DMS153 (cell line): ENCODE data around the gene CDKAL1.

Experiments
- DNase-seq: peaks from one replicate; lab custom pipeline; 2025; lab: John Stamatoyannopoulos, UW

The CDKAL1 gene

GRCh38 chr6:21107796-21108195 lies 573.5 kb downstream of the CDKAL1 start:
- DNase-seq, result no peak

DNA sequence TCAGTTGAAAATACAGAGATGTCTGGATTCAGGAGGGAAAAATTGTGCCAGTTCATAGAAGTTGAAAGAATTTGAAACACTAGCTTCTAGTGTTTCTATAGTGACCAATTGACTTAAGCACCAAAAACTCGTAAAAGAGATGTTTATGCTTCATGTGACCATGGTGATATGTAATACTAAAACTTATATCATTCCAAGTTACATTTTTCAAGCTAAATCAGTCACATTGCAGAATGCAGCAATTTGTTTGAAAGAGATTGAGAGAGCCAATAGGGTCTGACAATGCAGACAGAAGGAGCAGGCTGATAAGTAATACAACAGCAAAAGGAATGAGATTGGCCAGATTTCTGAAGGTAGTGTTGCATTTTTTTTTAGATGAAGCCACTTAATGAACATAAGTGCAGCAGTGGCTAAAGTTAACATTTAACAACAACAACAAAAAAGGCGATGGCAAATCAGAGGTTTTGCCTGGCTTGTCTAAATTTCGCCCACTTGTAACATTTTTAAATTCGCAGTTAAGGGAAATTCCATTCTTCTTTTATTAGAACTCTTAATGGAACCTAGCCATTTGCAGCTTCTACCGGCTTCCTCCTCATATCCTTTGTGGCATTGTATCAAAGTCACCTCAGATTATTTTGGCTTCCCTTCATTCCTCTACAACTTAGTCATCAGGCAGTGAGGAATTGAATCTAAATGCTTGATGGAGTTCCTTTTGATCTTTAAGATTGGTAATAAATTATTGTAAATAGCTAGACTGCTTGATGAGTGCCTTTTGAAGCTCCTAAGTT lies 575.3 kb downstream of the CDKAL1 start:
- no peak for DNase-seq

DNA sequence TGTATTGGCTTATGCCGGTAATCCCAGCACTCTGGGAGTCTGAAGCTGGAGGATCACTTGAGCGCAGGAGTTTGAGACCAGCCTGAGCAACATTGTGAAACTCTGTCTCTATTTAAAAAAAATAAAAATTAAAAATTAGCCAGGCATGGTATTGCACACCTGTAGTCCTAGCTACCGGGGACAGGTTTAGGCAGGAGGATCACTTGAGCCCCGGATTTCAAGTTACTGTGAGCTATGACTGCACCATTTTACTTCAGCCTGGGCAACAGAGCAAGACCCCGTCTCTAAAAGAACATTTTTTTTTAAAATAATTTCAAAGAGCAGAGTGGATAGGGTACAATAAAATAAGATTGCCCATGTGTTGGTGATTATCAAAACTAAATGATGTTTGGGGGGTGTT lies 576.4 kb downstream of the CDKAL1 start:
- no peak for DNase-seq

- DNase-seq, result peak; percentile 47
Observed at GRCh38 chr6:21111093-21111725, 577.0 kb downstream of the CDKAL1 start.

GRCh38 chr6:21115111-21115510 lies 580.9 kb downstream of the CDKAL1 start:
- DNase-seq, result peak; percentile 89

GRCh38 chr6:21116736-21117135 lies 582.5 kb downstream of the CDKAL1 start:
- DNase-seq, result no peak

DNA sequence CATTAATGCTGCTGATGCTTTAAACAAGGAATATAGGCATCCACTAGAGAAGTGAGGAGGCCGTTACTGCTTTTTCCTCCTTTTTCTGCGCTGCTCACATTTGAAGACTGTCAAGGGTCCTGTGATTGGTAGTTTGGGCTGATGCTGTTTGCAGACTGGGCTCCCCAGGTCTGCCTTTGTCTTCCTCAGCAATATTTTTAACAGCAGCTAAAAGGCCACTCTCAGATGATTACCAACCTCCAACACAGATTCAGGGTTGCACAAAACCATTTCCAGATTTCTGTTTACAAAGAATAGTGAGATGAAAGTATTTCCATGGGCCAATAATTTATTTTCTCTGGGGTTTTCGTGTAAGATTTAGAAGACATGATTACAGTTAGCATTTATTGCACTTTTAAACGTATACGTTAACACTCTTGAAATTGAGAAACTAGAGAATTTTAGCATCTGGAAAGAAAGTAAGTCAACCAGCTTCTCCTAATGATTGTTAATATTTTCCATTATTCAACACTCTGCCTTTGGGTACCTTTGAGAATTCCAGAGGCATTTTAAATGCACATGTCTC lies 584.0 kb downstream of the CDKAL1 start:
- DNase-seq, result no peak

- no peak for DNase-seq
Observed at GRCh38 chr6:21121636-21122136, 587.4 kb downstream of the CDKAL1 start.

DNA sequence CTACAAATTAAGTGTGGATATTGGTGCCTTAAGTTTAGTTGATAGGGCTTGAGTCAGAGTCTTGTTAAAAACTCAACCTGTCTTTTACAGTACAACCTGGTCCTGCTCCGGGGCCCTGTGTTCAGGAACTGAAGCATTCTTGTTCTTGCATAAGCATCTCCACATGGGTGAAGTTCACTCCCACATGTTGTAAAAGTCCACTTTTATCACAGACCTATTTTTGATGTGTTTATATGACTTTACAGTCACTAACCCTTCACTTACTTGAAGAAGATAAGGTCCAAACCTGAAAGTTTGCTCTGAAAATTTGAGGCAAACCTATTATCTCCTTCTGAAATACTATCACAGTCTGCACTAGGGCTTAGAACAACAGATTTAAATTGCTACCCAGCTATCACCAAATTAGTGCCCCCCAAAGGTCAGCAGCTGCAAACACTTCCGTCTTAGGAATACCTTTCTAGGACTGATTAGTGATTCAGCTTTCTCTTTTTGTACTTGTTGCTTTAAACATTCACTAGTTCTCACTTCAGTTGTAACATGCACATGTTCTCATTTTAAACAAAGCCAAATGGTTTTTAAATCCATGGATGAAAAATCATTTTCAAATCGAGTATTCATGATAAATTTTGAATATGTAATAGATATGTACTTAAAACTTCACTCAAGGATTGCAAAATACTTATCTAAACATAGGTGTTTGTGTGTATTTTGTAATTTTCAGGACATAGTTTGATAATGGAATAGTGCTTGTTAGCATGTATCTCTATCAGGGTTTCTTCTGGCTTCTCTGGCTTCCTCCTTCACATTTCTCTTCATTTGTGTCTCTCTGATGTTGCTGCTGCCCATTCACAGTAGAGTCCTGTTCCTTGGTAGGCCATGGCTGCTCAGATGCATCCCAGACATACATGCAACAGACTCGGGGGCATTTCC lies 589.5 kb downstream of the CDKAL1 start:
- DNase-seq, result no peak

- DNase-seq, result no peak
Observed at GRCh38 chr6:21128601-21129000, 594.3 kb downstream of the CDKAL1 start.

GRCh38 chr6:21131406-21131805 lies 597.1 kb downstream of the CDKAL1 start:
- DNase-seq, result no peak

GRCh38 chr6:21132446-21132845 lies 598.2 kb downstream of the CDKAL1 start:
- DNase-seq, result no peak

GRCh38 chr6:21132856-21133838 lies 598.9 kb downstream of the CDKAL1 start:
- DNase-seq, result no peak

- DNase-seq, result no peak
Observed at GRCh38 chr6:21133901-21134300, 599.6 kb downstream of the CDKAL1 start.

DNA sequence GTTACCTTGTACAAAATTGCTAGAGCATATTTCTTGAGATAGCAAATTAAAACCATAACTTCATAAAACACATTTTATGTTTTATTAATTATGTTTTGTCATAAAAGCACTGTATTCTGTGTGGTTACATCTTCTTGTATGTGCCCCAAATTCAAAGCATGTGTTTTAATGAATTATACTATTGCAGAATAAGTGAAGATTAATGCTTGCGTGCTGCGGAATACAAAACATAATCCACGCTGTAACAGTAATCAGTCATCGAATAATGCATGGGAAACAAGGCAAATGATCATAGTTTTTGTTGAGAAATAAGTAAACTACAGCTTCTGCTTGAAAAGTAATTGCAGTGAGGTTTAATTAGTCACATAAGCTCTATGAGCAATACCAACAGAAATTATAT lies 600.1 kb downstream of the CDKAL1 start:
- DNase-seq, result no peak

- no peak for DNase-seq
Observed at GRCh38 chr6:21135484-21136013, 601.3 kb downstream of the CDKAL1 start.

DNA sequence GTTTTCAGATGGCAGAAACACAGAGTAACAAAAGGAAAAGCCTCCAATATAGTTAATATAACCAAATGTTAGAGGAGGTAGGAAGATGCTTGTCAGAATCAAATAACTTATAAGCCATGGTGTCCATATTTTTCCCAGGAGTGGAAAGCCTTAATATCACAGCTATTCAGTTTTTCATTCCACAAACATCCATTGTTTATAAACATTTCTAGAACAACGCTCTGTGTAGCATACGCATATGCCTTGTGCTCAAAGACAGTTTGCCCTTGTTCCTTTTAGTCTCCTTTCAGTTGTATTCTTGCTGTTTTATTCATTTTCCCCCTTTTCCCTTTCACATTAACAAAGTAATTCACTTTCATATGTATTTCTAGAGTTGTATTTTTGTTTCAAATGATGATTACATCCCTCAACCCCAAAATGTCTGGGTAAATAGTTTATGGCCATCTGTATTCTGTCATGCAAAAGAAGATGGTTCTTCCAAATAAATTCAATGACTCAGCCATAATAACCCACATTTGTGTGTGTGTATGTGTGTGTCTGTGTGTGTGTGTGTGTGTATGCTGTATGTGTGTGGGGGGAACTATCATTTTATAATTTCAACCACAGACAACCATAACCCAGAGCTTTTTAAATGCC lies 603.6 kb downstream of the CDKAL1 start:
- no peak for DNase-seq

DNA sequence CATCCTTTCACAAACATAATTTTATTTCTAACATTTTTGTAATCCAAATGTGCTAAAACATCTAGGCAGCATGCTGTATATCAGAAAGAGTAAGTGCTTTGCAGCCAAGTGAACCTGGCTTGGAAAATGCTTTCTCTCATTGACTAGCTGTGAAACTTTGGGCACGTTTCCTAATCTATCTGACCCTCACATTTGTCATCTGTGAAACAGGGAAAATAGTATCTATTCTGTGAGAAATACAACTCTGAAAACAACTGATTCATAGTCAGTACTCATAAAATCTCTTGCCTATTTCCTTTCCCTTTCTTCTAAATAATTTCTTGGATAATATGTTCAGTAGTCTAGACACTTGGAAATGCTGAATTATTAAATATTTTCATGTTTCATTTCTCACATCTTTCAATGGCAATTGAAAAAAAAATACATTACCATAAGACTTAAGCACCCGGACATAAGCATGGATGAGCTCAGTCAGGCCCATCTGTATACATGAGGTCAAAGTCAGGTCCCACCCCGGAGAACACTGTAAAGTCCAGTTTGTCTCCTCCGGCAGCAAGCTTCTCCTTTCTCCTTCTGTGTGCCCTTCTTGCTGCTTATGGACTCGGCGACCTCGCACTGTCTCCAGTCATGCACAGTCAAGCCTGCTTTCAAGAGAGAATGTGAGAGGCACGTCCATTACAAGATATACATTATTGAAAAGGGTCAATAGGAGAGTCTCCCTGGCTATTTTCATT lies 604.2 kb downstream of the CDKAL1 start:
- DNase-seq, result no peak

GRCh38 chr6:21140966-21141365 lies 606.7 kb downstream of the CDKAL1 start:
- DNase-seq, result no peak
